ENCODE results near the gene PRRC2B. TPM values are rescaled to one million over a fixed set of nuclear protein-coding genes. Genes with fewer than 3 reads are reported as not detected.

The PRRC2B gene
- total and polyA plus RNA-seq, 2 of the 8 experiments (the other 6 are each of a cell fraction or from before 2014, with no cell fraction given) = 37.3 to 249 TPM

DNA sequence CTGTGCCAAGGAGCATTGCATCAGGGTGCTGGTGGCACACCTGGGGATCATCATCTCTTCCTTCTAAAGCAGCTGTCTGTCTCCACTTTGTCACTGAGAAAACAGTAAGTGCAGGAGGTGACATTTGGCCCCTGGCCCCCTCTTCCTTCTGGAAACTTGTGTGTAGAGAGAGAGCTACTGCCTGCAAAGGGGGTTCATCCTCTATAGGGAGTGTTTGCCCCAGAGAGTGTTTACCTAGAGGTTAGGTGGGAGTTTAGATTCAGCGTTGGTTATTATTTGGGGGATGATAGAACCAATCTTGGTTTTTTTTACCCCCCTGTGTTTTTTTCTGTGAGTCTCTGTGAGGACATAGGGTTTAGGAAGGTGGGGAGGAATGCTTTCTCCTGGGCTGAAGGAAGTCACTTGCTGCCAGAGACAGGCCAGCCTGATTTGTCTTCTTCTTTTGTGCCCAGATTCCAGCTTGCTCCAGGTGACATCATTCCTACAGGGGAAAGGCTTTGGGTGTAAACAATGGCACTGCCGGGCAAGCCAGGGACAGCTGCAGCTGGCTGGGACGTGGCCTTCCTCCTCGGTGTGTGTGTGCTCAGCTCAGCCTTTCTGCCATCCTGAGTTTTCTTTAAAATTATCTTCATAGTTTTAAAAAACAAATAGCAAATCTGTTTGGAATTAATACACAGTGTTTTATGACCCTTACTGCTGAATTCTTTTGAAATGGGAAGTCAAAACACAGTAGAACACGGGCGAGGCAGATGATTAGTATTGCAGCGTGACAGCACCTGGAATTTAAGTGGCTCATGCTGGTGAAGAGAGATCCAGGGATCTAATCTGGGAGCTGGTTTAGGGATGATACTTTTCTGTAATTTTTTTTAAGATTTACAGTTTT is 24.5 kb downstream of the PRRC2B start:
- POLR2A ChIA-PET (ENCODE audit: partially characterized antibody) = interaction anchor here (0.7 to 4.1 kb wide), 11 partner anchors 12 to 107 kb away, joined by 3 to 26 read pairs (median 7); no protein-coding TSS in a partner anchor
- Histone ChIP-seq H3K79me2 (ENCODE audit: control insufficient read depth in 1 of 2, insufficient read depth in 2 of 2, low read length in 2 of 2) (peaks cover 75 to 100% of the 10 kb centered on the region in 2 experiments), H3K14ac (ENCODE audit: insufficient read length) (no peak overlapping the region), H4K20me1 (replicated peaks in 1 of 2; ENCODE audit: control insufficient read depth in 1 of 2, insufficient read depth in 2 of 2, low read length in 2 of 2) (peaks cover 51 to 54% of the 10 kb centered on the region in 2 experiments), H2BK15ac (ENCODE audit: low read length) (no peak overlapping the region), H3K56ac (replicated peaks; ENCODE audit: insufficient read length, low read depth, low read length) (no peak overlapping the region), H3K18ac (ENCODE audit: extremely low read depth, low read length) (no peak overlapping the region), H3K27ac (ENCODE audit: low read depth, low read length) (peak overlapping the region; percentile 23; the same call in 1 of the 2 replicates), H2BK12ac (ENCODE audit: low read depth, low read length) (no peak overlapping the region), H3K27me3 (replicated peaks in 1 of 4; ENCODE audit: control insufficient read depth in 3 of 4, extremely low read depth in 1 of 4, insufficient read depth in 3 of 4, low read length in 3 of 4) (no peaks in the 10 kb centered on the region), H4K5ac (ENCODE audit: insufficient read length, low read depth, low read length) (no peak overlapping the region), H3K4me1 (replicated peaks in 1 of 4; ENCODE audit: control insufficient read depth in 3 of 4, insufficient read depth in 4 of 4, low read length in 3 of 4) (peaks cover 25 to 46% (median 39%) of the 10 kb centered on the region in 4 experiments), H3K4ac (replicated peaks; ENCODE audit: insufficient read length, low read depth, low read length) (no peak overlapping the region), H3K9me3 (ENCODE audit: insufficient read depth in 2 of 2, low read depth in 1 of 2, low read length in 1 of 2) (peaks cover 0 to 3% of the 10 kb centered on the region in 2 experiments; a peak in 1 of 4 replicates), H2BK5ac (ENCODE audit: low read depth, low read length) (no peak overlapping the region; the same call in 1 of the 2 replicates), H3K23me2 (ENCODE audit: low read depth, low read length) (no peaks in the 10 kb centered on the region), H3K9ac (replicated peaks in 1 of 4; ENCODE audit: extremely low read depth in 1 of 4, low read depth in 3 of 4, low read length in 3 of 4) (no peak overlapping the region; a peak in 1 of 7 replicates), H2AK5ac (ENCODE audit: low read depth, low read length) (no peak overlapping the region), H4K8ac (ENCODE audit: extremely low read depth, insufficient read depth, low read length) (no peak overlapping the region), H2BK120ac (replicated peaks; ENCODE audit: low read depth, low read length) (no peak overlapping the region), H2AFZ (ENCODE audit: low read length) (no peak overlapping the region), H2BK20ac (ENCODE audit: low read length) (no peak overlapping the region), H3K36me3 (ENCODE audit: control insufficient read depth in 2 of 4, insufficient read depth in 4 of 4, low read length in 3 of 4) (peaks cover 0 to 18% (median under 1%) of the 10 kb centered on the region in 4 experiments; a peak in 3 of 8 replicates), H3K4me2 (ENCODE audit: insufficient read depth in 1 of 2, low read depth in 2 of 2, low read length in 2 of 2) (peak overlapping the region in 1 of 2 experiments; percentile 40; a peak in 2 of 4 replicates), H4K91ac (replicated peaks; ENCODE audit: insufficient read length, low read length) (no peak overlapping the region), H3K79me1 (ENCODE audit: low read depth, low read length) (peaks cover 14% of the 10 kb centered on the region), H3K23ac (ENCODE audit: insufficient read length) (no peak overlapping the region), H3K4me3 (ENCODE audit: extremely low read depth in 1 of 4, insufficient read depth in 2 of 4, low read depth in 3 of 4, low read length in 4 of 4) (no peak overlapping the region)
- TF ChIP-seq, protein P1, sequence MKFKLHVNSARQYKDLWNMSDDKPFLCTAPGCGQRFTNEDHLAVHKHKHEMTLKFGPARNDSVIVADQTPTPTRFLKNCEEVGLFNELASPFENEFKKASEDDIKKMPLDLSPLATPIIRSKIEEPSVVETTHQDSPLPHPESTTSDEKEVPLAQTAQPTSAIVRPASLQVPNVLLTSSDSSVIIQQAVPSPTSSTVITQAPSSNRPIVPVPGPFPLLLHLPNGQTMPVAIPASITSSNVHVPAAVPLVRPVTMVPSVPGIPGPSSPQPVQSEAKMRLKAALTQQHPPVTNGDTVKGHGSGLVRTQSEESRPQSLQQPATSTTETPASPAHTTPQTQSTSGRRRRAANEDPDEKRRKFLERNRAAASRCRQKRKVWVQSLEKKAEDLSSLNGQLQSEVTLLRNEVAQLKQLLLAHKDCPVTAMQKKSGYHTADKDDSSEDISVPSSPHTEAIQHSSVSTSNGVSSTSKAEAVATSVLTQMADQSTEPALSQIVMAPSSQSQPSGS (IDR thresholded peaks at IDR 0.05; ENCODE audit: low read length) = peak; percentile 79; the same call in 1 of the 2 replicates
- TF ChIP-seq TEAD4 (IDR thresholded peaks at IDR 0.05; ENCODE audit: low read depth, low read length) (0 out of 2 replicates have a peak, but pooled peaks have one; percentile 7), BCL11A (IDR thresholded peaks at IDR 0.05; ENCODE audit: low read depth in 2 of 2, low read length in 2 of 2) (no peak), JUND (IDR thresholded peaks at IDR 0.05; ENCODE audit: low read length) (peak; percentile 57; the same call in 1 of the 2 replicates)
- WGBS, 2 experiments (ENCODE audit: extremely low coverage in 1 of 2, insufficient coverage in 1 of 2, insufficient read length in 1 of 2, insufficient replicate concordance in 2 of 2, low coverage in 1 of 2, low lambda C conversion rate in 2 of 2, missing lambda C conversion rate in 1 of 2) = 83% methylated on average over 7 of the region's 7 CpGs; no CpG with 5 or more reads in 1 of the 2 experiments
- DNase-seq (ENCODE audit: low read depth in 1 of 2, low spot score in 2 of 2) (no peak), FAIRE-seq (no peak)
- CTCF ChIA-PET (ENCODE audit: partially characterized antibody) = interaction anchor here (0.6 to 2.5 kb wide), 12 partner anchors 8 to 82 kb away, joined by 3 to 12 read pairs (median 3); no protein-coding TSS in a partner anchor

Data from H1 (cell line).